HG02610 (cell line): ENCODE data around the gene FGL2.
"Not testable (repeated sequence)": the region's sequence is repeated elsewhere in the genome, so short reads cannot be mapped to it uniquely, and the experiment has no call there.

Experiments used
- ATAC-seq: cut with Tn5 transposase; IDR thresholded peaks from one replicate; pipeline ENCODE4 v1.9.1; 2021; ENCODE audit warnings: mild to moderate bottlenecking, moderate library complexity; ENCODE audit not compliant: unreplicated experiment

The FGL2 gene

GRCh38 chr7:77199013-77199966, at the start of gene FGL2:
Gene FGL2, minus strand, starts transcription at chr7:77199819. Its CDS starts 26 bp downstream, at chr7:77199793.
- ATAC-seq, result no peak

GRCh38 chr7:77248154-77248553, 48.5 kb upstream of the FGL2 start:
- ATAC-seq, result no peak

- ATAC-seq, result no peak
These were observed 47.7 kb upstream of the FGL2 start for GRCh38 chr7:77247206-77247850.

- ATAC-seq, result no peak
These were observed 46.5 kb upstream of the FGL2 start for GRCh38 chr7:77246026-77246640.

- no peak for ATAC-seq
These were observed 45.6 kb upstream of the FGL2 start for GRCh38 chr7:77245015-77245755.

GRCh38 chr7:77244222-77244934, 44.8 kb upstream of the FGL2 start:
- ATAC-seq, result no peak

- ATAC-seq, result no peak
These were observed 42.9 kb upstream of the FGL2 start for GRCh38 chr7:77242554-77242953.

- ATAC-seq, result no peak
These were observed 42.4 kb upstream of the FGL2 start for GRCh38 chr7:77242068-77242467.

- no peak for ATAC-seq
These were observed 39.9 kb upstream of the FGL2 start for GRCh38 chr7:77239471-77239870.

- no peak for ATAC-seq
These were observed 39.1 kb upstream of the FGL2 start for GRCh38 chr7:77238703-77239136.

- ATAC-seq, result no peak
These were observed 35.7 kb upstream of the FGL2 start for GRCh38 chr7:77235276-77235675.

- no peak for ATAC-seq
These were observed 32.8 kb upstream of the FGL2 start for GRCh38 chr7:77232467-77232866.

GRCh38 chr7:77228795-77229194, 29.2 kb upstream of the FGL2 start:
- ATAC-seq, result not testable (repeated sequence)

GRCh38 chr7:77226357-77226839, 26.8 kb upstream of the FGL2 start:
- ATAC-seq, result no peak

GRCh38 chr7:77223261-77223660, 23.6 kb upstream of the FGL2 start:
- ATAC-seq, result no peak

GRCh38 chr7:77222819-77223218, 23.2 kb upstream of the FGL2 start:
- ATAC-seq, result no peak

GRCh38 chr7:77222065-77222464, 22.4 kb upstream of the FGL2 start:
- ATAC-seq, result no peak

- not testable (repeated sequence) for ATAC-seq
These were observed 20.2 kb upstream of the FGL2 start for GRCh38 chr7:77219701-77220331.

GRCh38 chr7:77217474-77218185, 18.0 kb upstream of the FGL2 start:
- no peak for ATAC-seq
